ENCODE measurements around the gene AKIRIN2.
"Not testable (repeated sequence)": the region's sequence is repeated elsewhere in the genome, so short reads cannot be mapped to it uniquely, and the experiment has no call there.

AKIRIN2 gene

DNA sequence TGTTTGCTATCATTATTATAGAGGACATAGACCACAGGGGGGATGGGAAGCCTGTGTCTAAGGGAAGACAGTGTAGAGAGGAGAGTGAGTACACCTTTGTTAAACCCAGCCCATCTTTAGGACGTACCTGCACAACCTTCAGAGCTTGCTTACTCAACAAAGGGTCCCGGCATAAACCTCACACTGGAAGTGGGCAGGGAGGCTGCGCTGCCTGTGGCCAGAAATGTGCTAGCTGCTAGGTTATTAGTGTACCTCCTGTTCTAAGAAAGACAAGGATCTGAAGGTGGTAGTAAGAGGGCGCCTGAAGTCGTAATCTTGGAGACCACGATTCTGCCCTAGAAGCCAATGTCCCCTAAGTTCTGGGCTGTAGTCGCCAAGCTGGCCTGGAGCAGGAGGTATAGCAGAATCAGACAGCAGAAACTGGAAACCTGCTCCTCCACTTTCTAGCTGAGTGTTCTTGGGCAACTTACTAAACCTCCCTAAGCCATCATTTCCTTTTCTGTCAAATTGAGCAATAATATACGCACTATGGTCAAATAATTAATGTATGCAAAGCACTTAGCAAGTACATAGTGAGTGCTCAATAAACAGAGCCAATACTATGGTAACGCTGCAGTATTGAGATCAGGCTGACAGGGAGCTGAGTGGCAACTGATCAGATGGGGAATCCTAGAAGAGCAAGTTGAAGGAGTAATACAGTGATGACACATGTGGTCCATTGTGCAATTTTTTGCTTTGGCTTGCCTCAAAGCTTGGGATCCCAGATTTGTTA lies 16.8 kb upstream of the AKIRIN2 start:
- in situ Hi-C loops (cut with MboI; ENCODE audit: low sequenced_read_pairs): no loop called here

DNA sequence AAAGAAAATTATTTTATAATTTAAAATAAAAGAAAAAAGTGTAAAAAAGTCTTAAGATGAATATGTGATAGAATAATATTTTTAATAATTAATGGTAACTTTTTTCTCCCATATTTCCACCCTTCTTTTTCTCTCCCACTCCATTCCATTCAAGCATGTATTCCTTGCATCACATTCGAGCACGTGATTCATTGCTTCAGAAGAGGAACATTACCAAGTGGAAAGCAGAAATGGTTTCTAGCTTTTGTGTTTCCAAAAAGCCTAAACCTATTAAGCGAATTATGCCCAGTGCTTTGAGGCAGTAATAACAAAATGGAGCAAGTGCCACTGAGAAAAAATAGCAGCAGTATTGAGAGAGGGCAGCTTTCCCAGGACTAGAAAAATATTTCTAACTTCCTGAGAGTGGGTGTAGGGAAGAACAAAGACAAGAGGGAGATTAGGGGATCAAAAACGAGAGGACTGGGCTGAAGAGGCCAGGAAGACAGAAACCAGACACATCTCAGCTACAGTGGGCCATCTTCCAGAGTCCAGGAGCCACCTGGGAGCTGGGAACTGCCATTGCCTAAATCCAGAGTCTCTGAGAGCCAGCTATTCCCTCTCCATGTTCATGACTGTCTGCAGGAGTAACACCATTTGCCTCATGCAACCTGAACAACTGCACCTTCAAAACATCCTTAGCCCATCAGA lies 15.0 kb upstream of the AKIRIN2 start:
- in situ Hi-C loops (cut with MboI; ENCODE audit: low sequenced_read_pairs): no loop called here

DNA sequence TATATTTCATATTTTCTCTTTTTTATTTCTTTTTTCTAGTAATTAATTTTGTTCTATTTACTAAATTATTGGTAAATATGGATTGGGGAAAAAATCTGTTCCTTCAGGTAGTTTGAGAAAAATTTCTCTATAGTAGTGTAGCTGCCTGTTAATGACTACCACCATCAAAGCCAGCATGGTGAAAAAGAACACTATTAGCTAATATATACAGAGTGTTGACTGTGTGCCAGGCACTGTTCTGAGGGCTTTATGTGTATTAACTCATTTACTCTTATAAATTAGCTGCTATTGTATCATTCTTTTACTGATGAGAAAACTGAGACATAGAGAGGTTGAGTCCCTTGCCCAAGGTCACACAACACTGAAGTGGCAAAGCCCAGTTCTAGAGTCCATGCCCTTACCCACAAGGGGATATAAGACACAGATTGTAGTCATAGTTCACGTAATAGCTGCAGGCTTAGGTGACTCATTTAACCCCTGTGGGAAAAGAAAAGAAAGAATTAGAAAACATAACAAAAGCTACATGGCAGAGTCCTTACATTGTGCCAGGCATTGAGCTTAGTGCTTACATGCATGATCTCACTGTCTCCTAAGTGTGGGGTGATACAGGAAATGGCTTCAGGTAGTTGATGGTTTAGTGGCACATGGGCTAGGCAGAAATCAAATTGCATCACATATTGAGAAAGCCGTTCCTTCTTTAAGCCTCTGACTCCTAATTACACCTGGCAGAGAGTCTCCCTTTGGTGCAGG lies 12.2 kb upstream of the AKIRIN2 start:
- in situ Hi-C loops (cut with MboI; ENCODE audit: low sequenced_read_pairs): no loop called here

DNA sequence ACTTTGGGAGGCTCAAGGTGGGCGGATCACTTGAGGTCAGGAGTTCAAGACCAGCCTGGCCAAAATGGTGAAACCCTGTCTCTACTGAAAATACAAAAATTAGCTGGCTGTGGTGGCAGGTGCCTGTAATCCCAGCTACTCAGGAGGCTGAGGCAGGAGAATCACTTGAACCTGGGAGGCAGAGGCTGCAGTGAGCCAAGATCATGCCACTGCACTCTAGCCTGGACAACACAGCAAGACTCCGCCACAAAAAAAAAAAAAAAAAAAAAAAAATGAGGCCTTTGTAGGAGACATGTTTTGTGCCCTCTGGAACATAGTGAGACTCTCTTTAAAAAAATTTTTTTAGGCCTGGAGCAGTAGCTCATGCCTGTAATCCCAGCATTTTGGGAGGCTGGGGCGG lies 10.7 kb upstream of the AKIRIN2 start:
- in situ Hi-C loops (cut with MboI; ENCODE audit: low sequenced_read_pairs): not testable (repeated sequence)

DNA sequence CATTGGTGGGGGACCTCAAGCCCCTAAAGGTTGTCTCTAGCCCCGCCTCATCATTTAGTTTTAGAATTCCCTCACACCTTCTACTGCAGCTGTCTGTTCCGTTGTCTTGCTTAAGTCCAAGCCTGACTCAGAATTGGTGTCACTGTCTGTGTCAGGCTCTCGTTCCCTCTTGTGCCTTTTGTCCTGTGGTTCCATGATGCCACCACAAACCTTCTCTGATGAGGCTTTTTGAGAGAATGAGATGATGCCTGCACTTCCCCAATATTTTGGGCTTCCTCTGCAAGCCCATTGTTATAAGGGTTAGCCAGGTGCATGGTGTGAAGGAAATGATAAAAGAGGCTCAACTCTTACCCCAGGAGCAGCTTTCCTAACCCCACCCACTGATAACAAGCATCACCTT lies 8.1 kb upstream of the AKIRIN2 start:
- in situ Hi-C loops (cut with MboI; ENCODE audit: low sequenced_read_pairs): no loop called here

DNA sequence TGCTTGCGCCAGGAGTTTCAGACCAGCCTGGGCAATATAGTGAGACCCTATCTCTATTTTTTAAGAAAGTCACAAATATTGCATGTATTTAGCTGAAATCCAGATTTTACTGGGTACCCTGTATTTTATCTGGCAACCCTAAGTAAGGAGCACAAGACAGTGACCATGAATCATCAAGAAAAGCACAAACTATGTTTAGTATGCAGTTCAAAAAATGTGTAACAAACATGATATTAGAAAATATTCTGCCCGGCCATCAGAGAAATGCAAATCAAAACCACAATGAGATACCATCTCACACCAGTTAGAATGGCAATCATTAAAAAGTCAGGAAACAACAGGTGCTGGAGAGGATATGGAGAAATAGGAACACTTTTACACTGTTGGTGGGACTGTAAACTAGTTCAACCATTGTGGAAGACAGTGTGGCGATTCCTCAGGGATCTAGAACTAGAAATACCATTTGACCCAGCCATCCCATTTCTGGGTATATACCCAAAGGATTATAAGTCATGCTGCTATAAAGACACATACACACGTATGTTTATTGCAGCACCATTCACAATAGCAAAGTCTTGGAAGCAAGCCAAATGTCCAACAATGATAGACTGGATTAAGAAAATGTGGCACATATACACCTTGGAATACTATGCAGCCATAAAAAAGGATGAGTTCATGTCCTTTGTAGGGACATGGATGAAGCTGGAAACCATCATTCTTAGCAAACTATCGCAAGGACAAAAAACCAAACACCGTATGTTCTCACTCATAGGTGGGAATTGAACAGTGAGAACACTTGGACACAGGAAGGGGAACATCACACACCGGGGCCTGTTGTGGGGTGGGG lies 6.8 kb upstream of the AKIRIN2 start:
- in situ Hi-C loops (cut with MboI; ENCODE audit: low sequenced_read_pairs): not testable (repeated sequence)

DNA sequence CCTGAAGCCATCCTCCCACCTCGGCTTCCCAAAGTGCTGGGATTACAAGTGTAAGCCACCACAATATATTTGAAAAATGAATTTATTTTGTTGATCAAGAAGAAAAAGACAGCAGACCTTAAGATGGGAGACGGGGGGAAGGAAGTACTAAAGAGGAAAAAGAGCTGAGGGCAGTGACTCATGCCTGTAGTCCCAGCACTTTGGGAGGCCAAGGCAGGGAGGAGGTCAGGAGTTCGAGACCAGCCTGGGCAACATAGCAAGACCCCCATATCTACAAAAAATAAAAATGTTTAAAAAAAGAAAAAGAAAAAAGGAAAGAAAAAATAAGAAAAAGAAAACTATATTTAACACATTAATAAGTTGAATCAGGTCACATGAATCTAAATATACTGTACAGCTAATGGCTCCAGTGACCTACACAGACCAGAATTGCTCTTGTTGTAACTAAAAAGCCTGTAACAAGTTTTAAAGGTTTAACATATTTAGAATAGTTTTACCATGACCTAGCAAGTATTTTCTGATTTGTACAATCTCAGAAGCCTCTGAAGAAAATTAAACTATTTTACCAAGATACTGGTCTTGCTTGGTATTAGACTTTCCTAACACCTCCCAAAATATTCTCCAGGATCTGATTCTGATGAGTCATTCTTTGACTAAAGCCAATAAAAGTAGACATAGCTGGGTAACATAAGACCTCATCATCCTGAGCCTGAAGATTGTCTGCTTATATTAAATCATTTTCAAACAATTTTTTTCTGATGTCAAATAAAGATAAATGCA lies 4.3 kb upstream of the AKIRIN2 start:
- in situ Hi-C loops (cut with MboI; ENCODE audit: low sequenced_read_pairs): no loop called here

DNA sequence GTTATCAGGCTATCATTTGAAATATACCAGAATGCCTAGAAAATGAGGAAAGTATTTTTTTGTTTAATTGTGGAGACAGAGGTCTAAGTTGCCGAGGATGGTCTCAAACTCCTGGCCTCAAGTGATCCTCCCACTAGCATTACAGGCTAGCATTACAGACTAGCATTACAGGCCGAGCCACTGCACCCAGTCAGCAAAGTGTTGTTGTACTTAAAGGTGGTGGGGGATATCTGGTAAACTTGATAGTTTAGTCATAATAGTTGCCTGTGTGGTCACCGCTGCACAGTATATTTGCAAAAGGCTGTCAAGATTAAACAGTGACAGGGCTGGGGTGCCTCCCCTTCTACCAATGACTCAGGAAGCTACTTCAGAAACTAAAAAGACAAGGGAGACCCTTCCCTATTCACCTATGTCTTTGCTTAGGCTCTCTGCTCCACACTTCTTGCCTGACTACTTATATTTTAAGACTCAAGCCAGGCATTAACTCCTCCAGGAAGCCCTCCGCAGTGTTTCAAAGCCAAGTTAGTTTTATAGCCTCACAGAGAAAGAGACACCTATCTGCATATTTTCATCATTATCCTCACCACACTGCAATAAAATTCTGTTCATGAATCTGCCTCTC lies 3.1 kb upstream of the AKIRIN2 start:
- in situ Hi-C loops (cut with MboI; ENCODE audit: low sequenced_read_pairs): no loop called here

DNA sequence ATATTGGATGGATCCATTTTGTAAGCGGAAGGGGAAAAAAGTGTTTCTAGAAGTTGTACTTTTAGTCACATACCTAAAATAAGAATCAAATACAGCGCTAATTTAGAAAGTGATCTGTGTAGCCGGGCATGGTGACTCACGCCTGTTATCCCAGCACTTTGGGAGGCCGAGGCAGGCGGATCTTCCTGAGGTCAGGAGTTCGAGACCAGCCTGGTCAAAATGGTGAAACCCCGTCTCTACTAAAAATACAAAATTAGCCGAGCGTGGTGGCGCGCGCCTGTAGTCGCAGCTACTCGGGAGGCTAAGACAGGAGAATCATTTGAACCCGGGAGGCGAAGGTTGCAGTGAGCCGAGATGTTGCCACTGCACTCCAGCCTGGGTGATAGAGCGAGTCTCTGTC lies 1.0 kb upstream of the AKIRIN2 start:
- in situ Hi-C loops (cut with MboI; ENCODE audit: low sequenced_read_pairs): not testable (repeated sequence)

DNA sequence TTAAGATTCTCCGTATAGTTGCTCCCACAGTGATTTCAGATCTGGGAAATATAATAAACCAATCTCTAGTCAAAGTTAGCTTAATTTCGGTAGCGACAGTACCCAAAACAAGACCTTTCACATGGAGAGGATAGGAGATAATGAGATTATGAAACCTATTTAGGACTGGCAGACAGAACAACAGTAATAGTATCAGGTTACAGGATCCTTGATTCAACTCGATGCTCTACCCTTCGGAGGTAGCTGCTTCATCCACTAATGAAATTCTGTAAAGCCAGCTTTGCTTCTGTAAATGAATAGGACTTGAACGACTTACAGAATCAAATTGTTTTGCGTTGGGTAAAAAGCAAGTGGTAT lies 534 bp upstream of the AKIRIN2 start:
- in situ Hi-C loops (cut with MboI; ENCODE audit: low sequenced_read_pairs): no loop called here

DNA sequence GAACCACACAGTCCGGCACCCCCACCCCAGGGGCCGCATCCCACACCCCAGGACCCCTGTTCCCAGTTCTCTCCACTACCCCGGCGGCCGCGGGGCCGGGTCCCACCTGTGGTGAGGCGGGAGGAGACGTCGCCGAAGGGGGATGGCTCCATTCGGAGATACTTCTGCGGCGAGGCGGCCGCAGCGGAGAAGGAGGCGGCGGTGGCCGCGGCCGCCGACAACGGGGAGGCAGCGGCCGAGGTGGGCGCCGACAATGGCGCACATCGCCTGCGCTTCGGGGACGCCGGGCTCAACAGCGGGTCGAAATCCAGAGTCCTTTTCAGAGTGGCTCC lies 723 bp downstream of the AKIRIN2 start:
- in situ Hi-C loops (cut with MboI; ENCODE audit: low sequenced_read_pairs): no loop called here

DNA sequence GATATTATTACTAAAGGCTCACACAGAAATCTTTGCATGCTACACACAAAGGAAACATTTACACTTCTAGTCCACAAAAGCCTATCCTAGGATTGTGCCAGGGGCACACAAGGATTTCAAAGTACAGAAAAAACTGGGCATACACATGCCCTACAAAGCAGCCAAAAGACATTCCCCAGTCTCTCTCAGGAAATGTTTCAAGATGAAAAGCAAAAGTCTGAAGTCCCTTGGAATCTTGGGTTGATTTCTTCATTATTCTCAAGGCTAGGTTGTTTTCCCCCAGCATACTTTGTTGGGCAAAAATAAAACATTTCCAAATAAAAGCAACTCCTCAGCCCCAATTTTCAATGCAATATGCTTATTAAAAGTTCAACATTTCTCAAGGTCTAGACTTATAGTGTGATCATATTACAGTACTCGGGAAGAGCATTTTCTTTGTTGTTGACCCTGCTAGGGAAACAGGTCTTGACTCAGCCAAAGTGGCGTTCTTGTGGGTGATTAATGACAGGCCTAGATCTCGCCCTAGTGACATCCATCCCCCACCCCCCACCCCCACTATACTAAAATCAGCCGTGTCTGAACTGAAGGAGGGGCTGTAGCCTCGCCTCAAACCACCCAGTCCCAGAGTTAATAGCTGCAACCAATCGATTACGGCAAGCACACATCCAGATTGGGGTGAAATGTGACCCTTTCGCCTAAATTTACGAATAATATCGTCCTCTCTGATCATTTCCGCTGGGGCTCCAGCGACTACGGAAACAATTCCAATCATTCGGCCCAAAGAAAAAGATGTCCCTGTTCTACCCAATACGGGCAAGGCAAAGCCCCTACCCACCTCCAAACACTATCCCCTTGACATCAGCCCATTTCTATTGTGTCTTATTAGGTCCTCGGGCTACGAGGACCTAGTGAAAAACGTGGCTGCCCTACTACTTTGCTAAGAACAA lies 1.4 kb downstream of the AKIRIN2 start:
- in situ Hi-C loops (cut with MboI; ENCODE audit: low sequenced_read_pairs): no loop called here

DNA sequence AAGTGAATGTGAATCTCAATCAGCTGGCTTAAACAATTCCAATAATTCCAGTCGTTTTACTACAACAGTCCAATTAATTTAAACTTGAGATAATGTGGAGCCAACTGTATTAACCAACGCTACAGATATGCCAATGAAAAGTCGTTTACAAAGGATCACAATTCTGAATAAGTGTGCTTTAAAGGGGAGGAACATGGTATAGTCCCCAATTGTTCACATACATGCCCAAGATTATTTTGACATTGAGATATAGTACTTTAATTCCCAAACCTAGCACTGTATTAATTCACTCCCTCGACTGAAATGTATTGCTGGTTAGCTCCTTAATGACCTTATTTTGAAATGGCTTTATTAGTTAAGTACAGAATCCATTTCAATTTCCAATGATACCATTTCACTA lies 2.5 kb downstream of the AKIRIN2 start:
- in situ Hi-C loops (cut with MboI; ENCODE audit: low sequenced_read_pairs): no loop called here

DNA sequence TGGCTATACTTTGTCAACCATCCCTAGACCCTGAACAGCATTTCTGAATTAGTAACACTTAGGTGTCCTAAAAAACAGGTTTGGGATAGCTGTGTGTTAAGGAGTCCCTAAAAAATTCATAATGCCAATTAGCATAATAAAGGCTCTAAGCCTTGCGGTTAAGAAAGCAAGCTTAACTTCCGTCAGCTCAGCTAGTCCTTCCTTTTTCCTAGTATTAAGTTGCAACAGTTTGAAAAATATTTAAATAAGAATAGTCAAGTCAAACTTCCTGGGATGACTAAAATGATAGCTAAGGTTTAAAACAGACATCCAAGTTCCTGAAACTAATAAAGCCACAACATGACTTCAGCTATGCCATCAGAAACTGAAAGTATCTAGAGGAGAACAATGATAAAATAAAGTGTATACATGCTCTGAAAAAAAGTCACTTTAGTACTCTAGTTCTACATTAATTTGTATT lies 3.5 kb downstream of the AKIRIN2 start:
- in situ Hi-C loops (cut with MboI; ENCODE audit: low sequenced_read_pairs): no loop called here

DNA sequence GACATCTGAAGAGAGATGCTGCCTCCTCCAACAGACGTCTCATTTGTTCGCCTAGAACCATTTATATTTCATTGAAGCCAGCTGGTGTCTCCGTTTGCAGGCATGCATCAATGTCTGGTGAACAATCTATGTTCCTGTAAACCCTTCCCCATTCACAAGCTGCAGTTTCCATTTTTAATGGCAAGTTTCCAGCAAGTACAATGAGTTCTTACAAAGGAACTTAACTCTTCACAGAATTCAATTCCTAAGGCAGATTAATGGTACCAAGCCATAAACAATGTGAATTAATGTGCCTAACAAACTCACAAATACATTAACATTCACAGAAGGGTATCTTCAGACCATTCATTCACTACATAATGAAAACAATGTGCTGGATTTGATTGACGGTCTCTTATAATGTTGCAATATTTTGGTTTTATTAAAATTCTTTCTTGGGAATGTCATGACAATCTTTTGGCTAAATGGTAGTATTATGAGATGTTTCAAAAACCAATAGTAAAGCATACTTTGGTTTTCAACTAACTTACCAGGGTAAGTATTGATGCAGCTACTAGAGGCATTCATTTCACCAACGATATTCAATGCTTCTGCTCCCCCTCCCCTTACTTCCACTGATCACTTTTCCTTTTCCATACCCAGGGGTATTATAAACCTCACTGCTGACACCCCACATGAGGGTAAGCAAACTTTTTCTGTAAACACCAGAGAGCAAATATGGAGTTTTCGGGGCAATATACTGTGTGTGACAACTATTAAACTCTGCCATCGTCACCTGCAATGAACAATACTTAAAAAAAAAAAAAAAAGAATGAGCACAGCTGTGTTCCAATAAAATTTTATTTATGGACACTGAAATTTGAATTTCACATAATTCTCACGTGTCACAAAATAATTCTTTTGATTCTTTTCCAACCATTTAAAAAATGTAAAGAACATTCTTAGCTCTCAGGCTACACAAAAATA lies 4.2 kb downstream of the AKIRIN2 start:
- in situ Hi-C loops (cut with MboI; ENCODE audit: low sequenced_read_pairs): no loop called here

DNA sequence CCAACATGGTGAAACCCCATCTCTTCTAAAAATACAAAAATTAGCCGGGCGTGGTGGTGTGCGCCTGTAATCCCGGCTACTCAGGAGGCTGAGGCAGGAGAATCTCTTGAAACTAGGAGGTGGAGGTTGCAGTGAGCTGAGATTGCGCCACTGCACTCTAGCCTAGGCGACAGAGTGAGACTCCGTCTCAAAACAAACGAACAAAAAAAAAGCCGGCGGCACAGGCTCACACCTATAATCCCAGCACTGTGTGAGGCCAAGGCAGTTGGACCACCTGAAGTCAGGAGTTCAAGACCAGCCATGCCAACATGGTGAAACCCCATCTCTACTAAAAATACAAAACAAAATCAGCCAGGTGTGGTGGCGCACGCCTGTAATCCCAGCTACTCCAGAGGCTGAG lies 5.2 kb downstream of the AKIRIN2 start:
- in situ Hi-C loops (cut with MboI; ENCODE audit: low sequenced_read_pairs): not testable (repeated sequence)

DNA sequence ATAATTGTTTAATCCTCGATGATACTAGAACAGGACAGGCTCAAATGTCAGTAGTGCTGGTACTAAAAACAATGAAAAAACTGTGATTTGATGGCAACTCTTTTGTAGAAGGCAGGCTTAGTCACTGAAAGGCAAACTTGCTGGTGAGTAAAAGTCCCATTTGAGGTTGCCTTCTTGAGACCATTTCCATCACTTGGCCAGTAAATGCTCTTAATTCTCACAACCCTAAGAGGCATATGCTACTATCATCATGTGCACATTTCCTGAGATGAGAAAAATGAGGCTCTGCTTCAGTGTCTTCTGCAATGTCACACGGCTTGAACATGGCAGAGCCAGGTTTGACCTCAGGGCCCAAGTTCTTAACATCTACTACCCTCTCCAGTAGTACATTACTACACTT lies 9.9 kb downstream of the AKIRIN2 start:
- in situ Hi-C loops (cut with MboI; ENCODE audit: low sequenced_read_pairs): no loop called here

DNA sequence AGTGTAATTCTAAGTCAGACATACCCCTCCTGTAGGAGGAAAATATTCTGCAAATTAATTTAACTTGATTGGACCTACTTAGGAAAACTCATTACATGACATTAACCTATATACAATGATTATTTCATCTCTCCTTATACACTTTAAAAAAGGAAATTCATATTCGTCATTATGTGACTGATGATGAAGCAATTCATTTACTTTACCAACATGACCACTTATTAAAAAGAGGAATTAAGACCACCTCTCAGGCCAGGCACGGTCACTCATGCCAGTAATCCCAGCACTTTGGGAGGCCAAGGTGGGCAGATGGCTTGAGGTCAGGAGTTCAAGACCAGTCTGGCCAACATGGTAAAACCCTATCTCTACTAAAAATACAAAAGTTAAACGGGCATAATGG lies 11.6 kb downstream of the AKIRIN2 start:
- in situ Hi-C loops (cut with MboI; ENCODE audit: low sequenced_read_pairs): no loop called here

Measured in HL-60/S4 (cell line).